Vagina (tissue), 2 donors: ENCODE results near the gene OPN1LW. TPM values are rescaled to one million over a fixed set of nuclear protein-coding genes. Genes with fewer than 3 reads are reported as not detected.

ENCODE experiments used
- DNase-seq, 2 donors: peaks; one replicate each; pipeline ENCODE4 v3.0.0-alpha.2; 2017; ENCODE audit errors: extremely low spot score in 2 of 2
- H3K27ac ChIP-seq: fragments of 200-600 bp; sonication (generic); one replicate; pipeline ENCODE4 v1.5.1; 2019
- H3K27me3 ChIP-seq: fragments of 200-600 bp; sonication (generic); one replicate; pipeline ENCODE4 v1.5.1; 2019
- H3K36me3 ChIP-seq, 2 donors: fragments of 200-600 bp; sonication (generic); one replicate each; pipeline ENCODE4 v1.5.1; 2017 to 2019
- H3K4me1 ChIP-seq: fragments of 200-600 bp; sonication (generic); one replicate; pipeline ENCODE4 v1.5.1; 2019
- H3K4me3 ChIP-seq, 2 donors: fragments of 200-600 bp; sonication (generic); 1 replicate in 1 of 2; 2 replicates in 1 of 2; pipeline ENCODE4 v1.5.1; 2016 to 2019
- H3K9me3 ChIP-seq: fragments of 200-600 bp; sonication (generic); one replicate; pipeline ENCODE4 v1.5.1; 2019
- CTCF ChIP-seq, 3 experiments: fragments of 450-650 bp in 2 of 3; fragments of 200-600 bp in 1 of 3; sonication (generic) in 1 of 3; IDR thresholded peaks; one replicate each; pipeline ENCODE4 v1.5.1; 2017 to 2019; ENCODE audit warnings: antibody characterized with exemption in 3 of 3, mild to moderate bottlenecking in 2 of 3, moderate library complexity in 2 of 3
- POLR2A ChIP-seq, 2 donors: fragments of 450-650 bp; IDR thresholded peaks; one replicate each; pipeline ENCODE4 v1.6.1; 2017; ENCODE audit warnings: antibody characterized with exemption in 2 of 2, mild to moderate bottlenecking in 2 of 2, moderate library complexity in 2 of 2
- POLR2AphosphoS5 ChIP-seq, 2 donors: sonication (generic); formaldehyde crosslinking; IDR thresholded peaks; one replicate each; pipeline ENCODE4 v1.9.0; 2017; ENCODE audit warnings: antibody characterized with exemption in 2 of 2, mild to moderate bottlenecking in 2 of 2, low read depth in 1 of 2; ENCODE audit not compliant: insufficient read depth in 1 of 2
- intact Hi-C: fragments of 100-400 bp; cut with DNase I; formaldehyde crosslinking; loops from one replicate; pipeline ENCODE4 v1.15.1; 2023
- total RNA-seq: library from RNA; depleted of rRNA; stranded (reverse); fragments of >200 nt; gene quantifications from one replicate; pipeline ENCODE4 v1.2.3, GENCODE V29; 2016

The OPN1LW gene
- total RNA-seq, 1 donor from 2014 or later, result not detected

GRCh38 chrX:154132366-154132765 is 11.7 kb upstream of the OPN1LW start:
- TF ChIP-seq POLR2A (IDR thresholded peaks at IDR 0.05) (no peak), POLR2AphosphoS5 (IDR thresholded peaks at IDR 0.05; ENCODE audit: insufficient read depth in 1 of 2, low read depth in 1 of 2) (no peak), CTCF (IDR thresholded peaks at IDR 0.05) (no peak)
- intact Hi-C loops, result no loop called here
- no peak for DNase-seq
- Histone ChIP-seq H3K9me3 (no peaks in the 10 kb centered on the region), H3K27ac (no peak overlapping the region), H3K27me3 (no peaks in the 10 kb centered on the region), H3K4me3 (no peak overlapping the region), H3K4me1 (no peaks in the 10 kb centered on the region), H3K36me3 (no peaks in the 10 kb centered on the region)

- TF ChIP-seq POLR2AphosphoS5 (IDR thresholded peaks at IDR 0.05; ENCODE audit: insufficient read depth in 1 of 2, low read depth in 1 of 2) (no peak), POLR2A (IDR thresholded peaks at IDR 0.05) (no peak), CTCF (IDR thresholded peaks at IDR 0.05) (no peak)
- intact Hi-C loops, result no loop called here
- Histone ChIP-seq H3K4me1 (no peaks in the 10 kb centered on the region), H3K4me3 (no peak overlapping the region), H3K9me3 (no peaks in the 10 kb centered on the region), H3K36me3 (no peaks in the 10 kb centered on the region), H3K27ac (no peak overlapping the region), H3K27me3 (no peaks in the 10 kb centered on the region)
- no peak for DNase-seq
Measured at GRCh38 chrX:154135458-154136229, 8.4 kb upstream of the OPN1LW start.

DNA sequence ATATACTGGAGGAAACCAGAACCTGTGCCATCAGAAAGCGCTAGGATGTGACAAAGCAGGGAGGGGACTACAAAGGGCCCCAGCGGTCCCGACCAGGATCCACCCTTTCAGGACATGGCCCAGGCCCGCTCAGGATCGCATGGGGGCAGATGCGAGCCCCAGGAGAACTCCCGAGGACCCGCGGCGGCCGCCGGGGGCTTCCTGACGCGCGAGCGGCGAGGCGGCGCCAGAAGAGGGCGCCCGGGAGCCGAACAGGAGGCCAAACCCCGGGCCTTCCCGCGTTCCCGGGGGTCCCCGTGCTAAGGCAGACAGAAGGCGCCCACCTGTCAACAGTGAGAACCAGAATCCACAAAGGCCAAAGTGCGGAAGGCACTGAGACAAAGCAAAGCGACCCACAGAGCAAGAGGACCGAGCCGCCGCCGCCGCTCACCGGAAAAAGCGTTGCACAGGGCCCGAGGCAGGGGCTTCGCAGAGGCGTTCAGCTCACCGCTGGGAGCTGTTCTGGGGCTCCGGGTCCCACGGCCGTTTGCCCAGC is 7.3 kb upstream of the OPN1LW start:
- Histone ChIP-seq H3K36me3 (no peaks in the 10 kb centered on the region), H3K27me3 (no peaks in the 10 kb centered on the region), H3K9me3 (no peaks in the 10 kb centered on the region), H3K27ac (peak overlapping the region; percentile 36), H3K4me3 (peak overlapping the region; percentile 25 to 29), H3K4me1 (no peaks in the 10 kb centered on the region)
- intact Hi-C loops, result no loop called here
- DNase-seq, result peak in 1 of 2 donors; percentile 76
- TF ChIP-seq POLR2AphosphoS5 (IDR thresholded peaks at IDR 0.05; ENCODE audit: insufficient read depth in 1 of 2, low read depth in 1 of 2) (peak in 1 of 2 donors; percentile 34), CTCF (IDR thresholded peaks at IDR 0.05) (peak; percentile 32 to 67 (median 58)), POLR2A (IDR thresholded peaks at IDR 0.05) (no peak)

GRCh38 chrX:154138857-154139256 is 5.2 kb upstream of the OPN1LW start:
- Histone ChIP-seq H3K9me3 (no peaks in the 10 kb centered on the region), H3K27ac (no peak overlapping the region), H3K4me1 (no peaks in the 10 kb centered on the region), H3K36me3 (no peaks in the 10 kb centered on the region), H3K4me3 (no peak overlapping the region), H3K27me3 (no peaks in the 10 kb centered on the region)
- TF ChIP-seq POLR2AphosphoS5 (IDR thresholded peaks at IDR 0.05; ENCODE audit: insufficient read depth in 1 of 2, low read depth in 1 of 2) (no peak), POLR2A (IDR thresholded peaks at IDR 0.05) (no peak), CTCF (IDR thresholded peaks at IDR 0.05) (no peak)
- intact Hi-C loops, result no loop called here
- no peak for DNase-seq

DNA sequence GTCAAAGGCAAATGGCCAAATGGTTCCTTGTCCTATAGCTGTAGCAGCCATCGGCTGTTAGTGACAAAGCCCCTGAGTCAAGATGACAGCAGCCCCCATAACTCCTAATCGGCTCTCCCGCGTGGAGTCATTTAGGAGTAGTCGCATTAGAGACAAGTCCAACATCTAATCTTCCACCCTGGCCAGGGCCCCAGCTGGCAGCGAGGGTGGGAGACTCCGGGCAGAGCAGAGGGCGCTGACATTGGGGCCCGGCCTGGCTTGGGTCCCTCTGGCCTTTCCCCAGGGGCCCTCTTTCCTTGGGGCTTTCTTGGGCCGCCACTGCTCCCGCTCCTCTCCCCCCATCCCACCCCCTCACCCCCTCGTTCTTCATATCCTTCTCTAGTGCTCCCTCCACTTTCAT is 3.8 kb upstream of the OPN1LW start:
- no peak for DNase-seq
- H3K9me3 ChIP-seq, result no peaks in the 10 kb centered on the region
- no peak overlapping the region for H3K27ac ChIP-seq
- no peak overlapping the region for H3K4me3 ChIP-seq
- intact Hi-C loops, result no loop called here
- no peaks in the 10 kb centered on the region for H3K27me3 ChIP-seq
- TF ChIP-seq POLR2A (IDR thresholded peaks at IDR 0.05) (no peak), POLR2AphosphoS5 (IDR thresholded peaks at IDR 0.05; ENCODE audit: insufficient read depth in 1 of 2, low read depth in 1 of 2) (no peak), CTCF (IDR thresholded peaks at IDR 0.05) (no peak)
- H3K4me1 ChIP-seq, result no peaks in the 10 kb centered on the region
- H3K36me3 ChIP-seq, result no peaks in the 10 kb centered on the region
